HL-60/S4 treated with phorbol 12-myristate 13-acetate at 8.2 ng/mL for 4 days and 3 days (cell line): ENCODE measurements around the gene RAI14.
"Not testable (repeated sequence)": the region's sequence is repeated elsewhere in the genome, so short reads cannot be mapped to it uniquely, and the experiment has no call there.

Source experiments
- in situ Hi-C: fragments of 300-500 bp; cut with MboI; formaldehyde crosslinking; loops from 2 replicates; pipeline ENCODE4 v1.15.0; 2022; ENCODE audit warnings: low sequenced_read_pairs

The RAI14 gene

GRCh38 chr5:34697308-34698108 is 41.4 kb downstream of the RAI14 start:
- in situ Hi-C loops: no loop called here

- in situ Hi-C loops: no loop called here
These were observed 41.9 kb downstream of the RAI14 start for GRCh38 chr5:34698109-34698419.

GRCh38 chr5:34698754-34699153 is 42.6 kb downstream of the RAI14 start:
- in situ Hi-C loops: no loop called here

- in situ Hi-C loops: no loop called here
These were observed 43.3 kb downstream of the RAI14 start for GRCh38 chr5:34699155-34700077.

- in situ Hi-C loops: no loop called here
These were observed 43.9 kb downstream of the RAI14 start for GRCh38 chr5:34700078-34700452.

GRCh38 chr5:34701442-34701841 is 45.3 kb downstream of the RAI14 start:
- in situ Hi-C loops: not testable (repeated sequence)

- in situ Hi-C loops: no loop called here
These were observed 47.9 kb downstream of the RAI14 start for GRCh38 chr5:34703767-34704713.

GRCh38 chr5:34706084-34706483 is 50.0 kb downstream of the RAI14 start:
- in situ Hi-C loops: no loop called here

GRCh38 chr5:34707451-34708107 is 51.5 kb downstream of the RAI14 start:
- in situ Hi-C loops: no loop called here

GRCh38 chr5:34708777-34709176 is 52.6 kb downstream of the RAI14 start:
- in situ Hi-C loops: no loop called here

GRCh38 chr5:34709861-34710673 is 53.9 kb downstream of the RAI14 start:
- in situ Hi-C loops: no loop called here

GRCh38 chr5:34712565-34712964 is 56.4 kb downstream of the RAI14 start:
- in situ Hi-C loops: no loop called here

GRCh38 chr5:34715711-34716110 is 59.6 kb downstream of the RAI14 start:
- in situ Hi-C loops: no loop called here

- in situ Hi-C loops: no loop called here
These were observed 60.9 kb downstream of the RAI14 start for GRCh38 chr5:34716986-34717385.

GRCh38 chr5:34717426-34718327 is 61.5 kb downstream of the RAI14 start:
- in situ Hi-C loops: no loop called here

GRCh38 chr5:34718516-34718915 is 62.4 kb downstream of the RAI14 start:
- in situ Hi-C loops: no loop called here

- in situ Hi-C loops: no loop called here
These were observed 62.9 kb downstream of the RAI14 start for GRCh38 chr5:34719029-34719428.

- in situ Hi-C loops: no loop called here
These were observed 65.2 kb downstream of the RAI14 start for GRCh38 chr5:34721327-34721726.

GRCh38 chr5:34722183-34722582 is 66.1 kb downstream of the RAI14 start:
- in situ Hi-C loops: no loop called here
